ENCODE data around the gene KLHL22.

DNA sequence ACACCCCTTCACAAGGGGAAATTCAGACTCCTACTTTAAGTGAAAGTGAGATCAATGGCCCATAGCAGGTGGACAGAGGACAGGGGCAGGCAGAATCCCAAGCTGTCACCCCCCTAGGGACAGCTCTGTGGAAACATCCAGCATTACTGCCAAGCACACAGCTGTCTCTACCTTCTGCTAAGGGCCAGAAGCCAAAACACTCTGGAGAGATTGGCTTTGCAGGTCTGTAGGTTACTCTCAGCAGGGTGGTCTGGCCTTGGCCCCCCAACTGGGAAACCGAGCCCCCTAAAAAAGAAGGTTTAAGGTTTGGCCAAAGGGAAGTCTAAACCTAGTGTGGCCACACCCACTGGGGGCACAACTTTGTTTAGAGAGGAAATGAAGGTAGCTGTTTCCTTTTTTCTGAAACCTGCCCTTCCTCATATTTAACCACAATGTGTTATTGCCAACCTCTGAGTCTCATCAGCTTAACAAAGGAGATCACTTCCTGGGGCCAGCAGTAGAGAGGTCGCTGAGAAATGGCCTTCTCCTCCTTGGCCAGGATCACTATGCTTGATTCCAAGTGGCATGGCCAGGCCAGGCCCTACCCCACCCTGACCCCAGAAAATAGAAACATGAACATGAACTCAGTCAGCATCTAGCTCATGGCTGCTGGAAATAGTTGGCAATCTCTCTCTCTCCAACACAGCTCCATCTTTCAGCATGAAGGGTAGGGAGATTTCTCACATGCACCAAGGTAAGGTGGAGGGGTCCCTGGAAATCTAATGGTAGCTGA lies 32.1 kb downstream of the KLHL22 start:
- TF ChIP-seq, protein P1, sequence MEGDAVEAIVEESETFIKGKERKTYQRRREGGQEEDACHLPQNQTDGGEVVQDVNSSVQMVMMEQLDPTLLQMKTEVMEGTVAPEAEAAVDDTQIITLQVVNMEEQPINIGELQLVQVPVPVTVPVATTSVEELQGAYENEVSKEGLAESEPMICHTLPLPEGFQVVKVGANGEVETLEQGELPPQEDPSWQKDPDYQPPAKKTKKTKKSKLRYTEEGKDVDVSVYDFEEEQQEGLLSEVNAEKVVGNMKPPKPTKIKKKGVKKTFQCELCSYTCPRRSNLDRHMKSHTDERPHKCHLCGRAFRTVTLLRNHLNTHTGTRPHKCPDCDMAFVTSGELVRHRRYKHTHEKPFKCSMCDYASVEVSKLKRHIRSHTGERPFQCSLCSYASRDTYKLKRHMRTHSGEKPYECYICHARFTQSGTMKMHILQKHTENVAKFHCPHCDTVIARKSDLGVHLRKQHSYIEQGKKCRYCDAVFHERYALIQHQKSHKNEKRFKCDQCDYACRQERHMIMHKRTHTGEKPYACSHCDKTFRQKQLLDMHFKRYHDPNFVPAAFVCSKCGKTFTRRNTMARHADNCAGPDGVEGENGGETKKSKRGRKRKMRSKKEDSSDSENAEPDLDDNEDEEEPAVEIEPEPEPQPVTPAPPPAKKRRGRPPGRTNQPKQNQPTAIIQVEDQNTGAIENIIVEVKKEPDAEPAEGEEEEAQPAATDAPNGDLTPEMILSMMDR (conservative IDR thresholded peaks at IDR 0.05; ENCODE audit: low read depth, low read length), result no peak
- no peak for TF ChIP-seq EZH2 (IDR thresholded peaks at IDR 0.05; ENCODE audit: borderline replicate concordance, low read depth, low read length, poor library complexity, severe bottlenecking)
